ENCODE data around the gene CXCR6. TPM values are rescaled to one million over a fixed set of nuclear protein-coding genes. Genes with fewer than 3 reads are reported as not detected.
A peak's percentile ranks its signal among the peaks of the same experiment; 100 is the strongest.

Gene CXCR6
- total and polyA plus RNA-seq, 2 of the 13 experiments (the other 11 are each of a cell fraction or from before 2014, with no cell fraction given) = not detected

DNA sequence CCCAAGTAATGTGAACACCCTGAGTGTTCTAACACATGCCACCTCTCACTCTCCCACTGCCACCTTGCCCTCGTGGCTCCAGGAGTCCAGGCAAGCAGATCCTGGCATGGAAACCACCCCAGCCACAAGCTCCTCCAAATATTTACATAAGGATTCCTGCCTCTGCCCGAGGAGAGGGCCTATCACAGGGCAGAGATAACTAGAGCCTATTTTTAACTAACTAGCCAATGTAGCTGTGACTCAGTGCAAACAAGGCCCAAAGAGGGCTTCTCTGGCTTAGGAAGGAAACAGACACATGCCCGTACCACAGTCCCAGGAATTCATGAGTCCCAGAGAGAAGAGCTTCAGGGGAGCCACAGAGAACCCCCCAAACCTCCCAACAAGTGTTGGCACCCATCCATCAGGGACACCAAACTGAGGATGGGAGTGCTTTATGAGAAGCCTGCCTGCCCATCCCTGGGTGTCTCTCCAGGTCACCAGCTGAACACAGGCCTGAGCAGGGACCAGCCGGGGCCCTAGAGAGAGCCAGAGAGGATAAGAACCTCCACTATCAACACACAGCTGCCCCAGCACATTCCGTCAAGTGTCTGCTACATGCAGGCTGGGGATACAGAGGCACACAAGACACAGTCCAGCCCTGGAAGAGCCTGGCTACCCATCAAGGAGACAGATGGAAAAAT, 43.2 kb downstream of the CXCR6 start (continued):
- TF ChIP-seq, protein P1, sequence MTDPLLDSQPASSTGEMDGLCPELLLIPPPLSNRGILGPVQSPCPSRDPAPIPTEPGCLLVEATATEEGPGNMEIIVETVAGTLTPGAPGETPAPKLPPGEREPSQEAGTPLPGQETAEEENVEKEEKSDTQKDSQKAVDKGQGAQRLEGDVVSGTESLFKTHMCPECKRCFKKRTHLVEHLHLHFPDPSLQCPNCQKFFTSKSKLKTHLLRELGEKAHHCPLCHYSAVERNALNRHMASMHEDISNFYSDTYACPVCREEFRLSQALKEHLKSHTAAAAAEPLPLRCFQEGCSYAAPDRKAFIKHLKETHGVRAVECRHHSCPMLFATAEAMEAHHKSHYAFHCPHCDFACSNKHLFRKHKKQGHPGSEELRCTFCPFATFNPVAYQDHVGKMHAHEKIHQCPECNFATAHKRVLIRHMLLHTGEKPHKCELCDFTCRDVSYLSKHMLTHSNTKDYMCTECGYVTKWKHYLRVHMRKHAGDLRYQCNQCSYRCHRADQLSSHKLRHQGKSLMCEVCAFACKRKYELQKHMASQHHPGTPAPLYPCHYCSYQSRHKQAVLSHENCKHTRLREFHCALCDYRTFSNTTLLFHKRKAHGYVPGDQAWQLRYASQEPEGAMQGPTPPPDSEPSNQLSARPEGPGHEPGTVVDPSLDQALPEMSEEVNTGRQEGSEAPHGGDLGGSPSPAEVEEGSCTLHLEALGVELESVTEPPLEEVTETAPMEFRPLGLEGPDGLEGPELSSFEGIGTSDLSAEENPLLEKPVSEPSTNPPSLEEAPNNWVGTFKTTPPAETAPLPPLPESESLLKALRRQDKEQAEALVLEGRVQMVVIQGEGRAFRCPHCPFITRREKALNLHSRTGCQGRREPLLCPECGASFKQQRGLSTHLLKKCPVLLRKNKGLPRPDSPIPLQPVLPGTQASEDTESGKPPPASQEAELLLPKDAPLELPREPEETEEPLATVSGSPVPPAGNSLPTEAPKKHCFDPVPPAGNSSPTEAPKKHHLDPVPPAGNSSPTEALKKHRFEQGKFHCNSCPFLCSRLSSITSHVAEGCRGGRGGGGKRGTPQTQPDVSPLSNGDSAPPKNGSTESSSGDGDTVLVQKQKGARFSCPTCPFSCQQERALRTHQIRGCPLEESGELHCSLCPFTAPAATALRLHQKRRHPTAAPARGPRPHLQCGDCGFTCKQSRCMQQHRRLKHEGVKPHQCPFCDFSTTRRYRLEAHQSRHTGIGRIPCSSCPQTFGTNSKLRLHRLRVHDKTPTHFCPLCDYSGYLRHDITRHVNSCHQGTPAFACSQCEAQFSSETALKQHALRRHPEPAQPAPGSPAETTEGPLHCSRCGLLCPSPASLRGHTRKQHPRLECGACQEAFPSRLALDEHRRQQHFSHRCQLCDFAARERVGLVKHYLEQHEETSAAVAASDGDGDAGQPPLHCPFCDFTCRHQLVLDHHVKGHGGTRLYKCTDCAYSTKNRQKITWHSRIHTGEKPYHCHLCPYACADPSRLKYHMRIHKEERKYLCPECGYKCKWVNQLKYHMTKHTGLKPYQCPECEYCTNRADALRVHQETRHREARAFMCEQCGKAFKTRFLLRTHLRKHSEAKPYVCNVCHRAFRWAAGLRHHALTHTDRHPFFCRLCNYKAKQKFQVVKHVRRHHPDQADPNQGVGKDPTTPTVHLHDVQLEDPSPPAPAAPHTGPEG (CRISPR knock-in tag; IDR thresholded peaks at IDR 0.05) = no peak
- TF ChIP-seq ELF4 (CRISPR knock-in tag; IDR thresholded peaks at IDR 0.05; ENCODE audit: borderline replicate concordance) (0 out of 2 replicates have a peak, but pooled peaks have one; percentile 48), ZNF883 (CRISPR knock-in tag; IDR thresholded peaks at IDR 0.05; ENCODE audit: not compliant biosample characterization) (no peak), HDAC6 (IDR thresholded peaks at IDR 0.05; ENCODE audit: low read depth, low read length) (no peak), CEBPG (CRISPR knock-in tag; IDR thresholded peaks at IDR 0.05) (no peak)
- TF ChIP-seq, protein P2, sequence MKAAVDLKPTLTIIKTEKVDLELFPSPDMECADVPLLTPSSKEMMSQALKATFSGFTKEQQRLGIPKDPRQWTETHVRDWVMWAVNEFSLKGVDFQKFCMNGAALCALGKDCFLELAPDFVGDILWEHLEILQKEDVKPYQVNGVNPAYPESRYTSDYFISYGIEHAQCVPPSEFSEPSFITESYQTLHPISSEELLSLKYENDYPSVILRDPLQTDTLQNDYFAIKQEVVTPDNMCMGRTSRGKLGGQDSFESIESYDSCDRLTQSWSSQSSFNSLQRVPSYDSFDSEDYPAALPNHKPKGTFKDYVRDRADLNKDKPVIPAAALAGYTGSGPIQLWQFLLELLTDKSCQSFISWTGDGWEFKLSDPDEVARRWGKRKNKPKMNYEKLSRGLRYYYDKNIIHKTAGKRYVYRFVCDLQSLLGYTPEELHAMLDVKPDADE (CRISPR knock-in tag; IDR thresholded peaks at IDR 0.05) = no peak
- TF ChIP-seq, protein P3, sequence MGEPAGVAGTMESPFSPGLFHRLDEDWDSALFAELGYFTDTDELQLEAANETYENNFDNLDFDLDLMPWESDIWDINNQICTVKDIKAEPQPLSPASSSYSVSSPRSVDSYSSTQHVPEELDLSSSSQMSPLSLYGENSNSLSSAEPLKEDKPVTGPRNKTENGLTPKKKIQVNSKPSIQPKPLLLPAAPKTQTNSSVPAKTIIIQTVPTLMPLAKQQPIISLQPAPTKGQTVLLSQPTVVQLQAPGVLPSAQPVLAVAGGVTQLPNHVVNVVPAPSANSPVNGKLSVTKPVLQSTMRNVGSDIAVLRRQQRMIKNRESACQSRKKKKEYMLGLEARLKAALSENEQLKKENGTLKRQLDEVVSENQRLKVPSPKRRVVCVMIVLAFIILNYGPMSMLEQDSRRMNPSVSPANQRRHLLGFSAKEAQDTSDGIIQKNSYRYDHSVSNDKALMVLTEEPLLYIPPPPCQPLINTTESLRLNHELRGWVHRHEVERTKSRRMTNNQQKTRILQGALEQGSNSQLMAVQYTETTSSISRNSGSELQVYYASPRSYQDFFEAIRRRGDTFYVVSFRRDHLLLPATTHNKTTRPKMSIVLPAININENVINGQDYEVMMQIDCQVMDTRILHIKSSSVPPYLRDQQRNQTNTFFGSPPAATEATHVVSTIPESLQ (CRISPR knock-in tag; conservative IDR thresholded peaks at IDR 0.05) = no peak
- TF ChIP-seq, protein P4, sequence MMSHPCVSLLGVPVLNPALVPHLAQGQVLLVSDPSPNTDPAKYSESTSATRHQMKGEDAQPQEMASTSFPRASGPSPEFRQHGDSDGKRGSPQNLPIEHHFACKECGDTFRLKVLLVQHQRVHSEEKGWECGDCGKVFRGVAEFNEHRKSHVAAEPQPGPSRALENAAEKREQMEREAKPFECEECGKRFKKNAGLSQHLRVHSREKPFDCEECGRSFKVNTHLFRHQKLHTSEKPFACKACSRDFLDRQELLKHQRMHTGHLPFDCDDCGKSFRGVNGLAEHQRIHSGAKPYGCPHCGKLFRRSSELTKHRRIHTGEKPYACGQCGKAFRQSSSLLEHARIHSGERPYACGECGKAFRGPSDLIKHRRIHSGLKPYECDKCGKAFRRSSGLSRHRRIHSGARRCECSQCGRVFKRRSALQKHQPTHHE (CRISPR knock-in tag; IDR thresholded peaks at IDR 0.05; ENCODE audit: borderline replicate concordance) = no peak
- TF ChIP-seq, protein P5, sequence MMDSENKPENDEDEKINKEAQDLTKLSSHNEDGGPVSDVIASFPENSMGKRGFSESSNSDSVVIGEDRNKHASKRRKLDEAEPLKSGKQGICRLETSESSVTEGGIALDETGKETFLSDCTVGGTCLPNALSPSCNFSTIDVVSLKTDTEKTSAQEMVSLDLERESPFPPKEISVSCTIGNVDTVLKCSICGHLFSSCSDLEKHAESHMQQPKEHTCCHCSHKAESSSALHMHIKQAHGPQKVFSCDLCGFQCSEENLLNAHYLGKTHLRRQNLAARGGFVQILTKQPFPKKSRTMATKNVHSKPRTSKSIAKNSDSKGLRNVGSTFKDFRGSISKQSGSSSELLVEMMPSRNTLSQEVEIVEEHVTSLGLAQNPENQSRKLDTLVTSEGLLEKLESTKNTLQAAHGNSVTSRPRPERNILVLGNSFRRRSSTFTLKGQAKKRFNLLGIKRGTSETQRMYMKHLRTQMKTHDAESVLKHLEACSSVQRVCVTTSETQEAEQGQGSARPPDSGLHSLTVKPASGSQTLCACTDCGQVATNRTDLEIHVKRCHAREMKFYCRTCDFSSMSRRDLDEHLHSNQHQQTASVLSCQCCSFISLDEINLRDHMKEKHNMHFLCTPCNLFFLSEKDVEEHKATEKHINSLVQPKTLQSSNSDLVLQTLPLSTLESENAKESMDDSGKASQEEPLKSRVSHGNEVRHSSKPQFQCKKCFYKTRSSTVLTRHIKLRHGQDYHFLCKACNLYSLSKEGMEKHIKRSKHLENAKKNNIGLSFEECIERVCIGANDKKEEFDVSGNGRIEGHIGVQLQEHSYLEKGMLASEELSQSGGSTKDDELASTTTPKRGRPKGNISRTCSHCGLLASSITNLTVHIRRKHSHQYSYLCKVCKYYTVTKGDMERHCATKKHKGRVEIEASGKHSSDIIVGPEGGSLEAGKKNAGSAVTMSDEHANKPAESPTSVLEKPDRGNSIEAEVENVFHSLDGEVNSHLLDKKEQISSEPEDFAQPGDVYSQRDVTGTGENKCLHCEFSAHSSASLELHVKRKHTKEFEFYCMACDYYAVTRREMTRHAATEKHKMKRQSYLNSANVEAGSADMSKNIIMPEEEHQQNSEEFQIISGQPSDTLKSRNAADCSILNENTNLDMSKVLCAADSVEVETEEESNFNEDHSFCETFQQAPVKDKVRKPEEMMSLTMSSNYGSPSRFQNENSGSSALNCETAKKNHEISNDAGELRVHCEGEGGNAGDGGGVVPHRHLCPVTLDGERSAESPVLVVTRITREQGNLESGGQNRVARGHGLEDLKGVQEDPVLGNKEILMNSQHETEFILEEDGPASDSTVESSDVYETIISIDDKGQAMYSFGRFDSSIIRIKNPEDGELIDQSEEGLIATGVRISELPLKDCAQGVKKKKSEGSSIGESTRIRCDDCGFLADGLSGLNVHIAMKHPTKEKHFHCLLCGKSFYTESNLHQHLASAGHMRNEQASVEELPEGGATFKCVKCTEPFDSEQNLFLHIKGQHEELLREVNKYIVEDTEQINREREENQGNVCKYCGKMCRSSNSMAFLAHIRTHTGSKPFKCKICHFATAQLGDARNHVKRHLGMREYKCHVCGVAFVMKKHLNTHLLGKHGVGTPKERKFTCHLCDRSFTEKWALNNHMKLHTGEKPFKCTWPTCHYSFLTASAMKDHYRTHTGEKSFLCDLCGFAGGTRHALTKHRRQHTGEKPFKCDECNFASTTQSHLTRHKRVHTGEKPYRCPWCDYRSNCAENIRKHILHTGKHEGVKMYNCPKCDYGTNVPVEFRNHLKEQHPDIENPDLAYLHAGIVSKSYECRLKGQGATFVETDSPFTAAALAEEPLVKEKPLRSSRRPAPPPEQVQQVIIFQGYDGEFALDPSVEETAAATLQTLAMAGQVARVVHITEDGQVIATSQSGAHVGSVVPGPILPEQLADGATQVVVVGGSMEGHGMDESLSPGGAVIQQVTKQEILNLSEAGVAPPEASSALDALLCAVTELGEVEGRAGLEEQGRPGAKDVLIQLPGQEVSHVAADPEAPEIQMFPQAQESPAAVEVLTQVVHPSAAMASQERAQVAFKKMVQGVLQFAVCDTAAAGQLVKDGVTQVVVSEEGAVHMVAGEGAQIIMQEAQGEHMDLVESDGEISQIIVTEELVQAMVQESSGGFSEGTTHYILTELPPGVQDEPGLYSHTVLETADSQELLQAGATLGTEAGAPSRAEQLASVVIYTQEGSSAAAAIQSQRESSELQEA (CRISPR knock-in tag; IDR thresholded peaks at IDR 0.05; ENCODE audit: not compliant biosample characterization) = no peak
